AG04450 (cell line): ENCODE data around the gene PNP. TPM values are rescaled to one million over a fixed set of nuclear protein-coding genes. Genes with fewer than 3 reads are reported as not detected.
A peak's percentile ranks its signal among the peaks of the same experiment; 100 is the strongest.

Experiments used
- CTCF ChIA-PET: fragments of 300-600, 350-600 bp; formaldehyde crosslinking; extraction: SDS; loops from one replicate; lab custom pipeline; 2022; ENCODE audit warnings: antibody characterized with exemption, inconsistent platforms; lab: Charles Lee
- POLR2A ChIA-PET: fragments of 350-600 bp; formaldehyde crosslinking; extraction: SDS; loops from one replicate; lab custom pipeline; 2021; ENCODE audit warnings: antibody characterized with exemption, inconsistent platforms; lab: Yijun Ruan, JAX
- DNase-seq: peaks from one replicate; pipeline ENCODE4 v3.0.0-alpha.2; 2011; ENCODE audit warnings: low read depth, low spot score
- H3K27ac ChIP-seq: one replicate; pipeline ENCODE4 v1.5.1; 2012; ENCODE audit warnings: low read depth, low read length, control low read depth
- H3K27me3 ChIP-seq: one replicate; pipeline ENCODE4 v1.6.0; 2012; ENCODE audit warnings: low read length; ENCODE audit not compliant: control insufficient read depth, insufficient read depth
- H3K4me3 ChIP-seq: 2 replicates; pipeline ENCODE4 v1.5.1; 2011; ENCODE audit warnings: mild to moderate bottlenecking, low read depth, low read length, control low read depth
- H3K9me3 ChIP-seq: 2 replicates; pipeline ENCODE4 v1.5.1; 2012; ENCODE audit warnings: low read length; ENCODE audit not compliant: control insufficient read depth, insufficient read depth
- polyA minus RNA-seq: library from RNA; depleted of rRNA, polyadenylated mRNA; stranded (reverse); fragments of >200 nt; gene quantifications from 2 replicates; pipeline ENCODE4 v1.2.3, GENCODE V29; 2011; rRNA and poly(A)+ RNA removed
- polyA plus RNA-seq: library from polyadenylated mRNA; depleted of rRNA; stranded (reverse); fragments of >200 nt; gene quantifications from 2 replicates; pipeline ENCODE4 v1.2.3, GENCODE V29; 2011; rRNA removed
- TF ChIP-seq, protein P1 (sequence below): IDR thresholded peaks from 2 replicates; pipeline ENCODE4 v1.5.1; 2011; ENCODE audit warnings: low read depth, low read length, control low read depth, inconsistent platforms

Gene PNP
- polyA plus RNA-seq (23.1 and 25.3 TPM in 2 replicates), polyA minus RNA-seq (17.3 and 25.6 TPM in 2 replicates)

- Histone ChIP-seq H3K27me3 (no peaks in the 10 kb centered on the region), H3K4me3 (peak within 1 kb of the TSS; percentile 95), H3K9me3 (no peaks in the 10 kb centered on the region), H3K27ac (peak within 1 kb of the TSS; percentile 70)
- POLR2A ChIA-PET, result interaction anchor here (0.8 to 3.1 kb wide), 6 partner anchors 8 to 144 kb away, joined by 3 to 30 read pairs (median 4); partner anchors contain the start of genes APEX1, OSGEP, PIP4P1 and TEP1
- peak; percentile 65 for DNase-seq
- CTCF ChIA-PET, result interaction anchor here (0.9 to 1.6 kb wide), 4 partner anchors 8 to 221 kb away, joined by 3 to 5 read pairs (median 3); partner anchors contain the start of gene PIP4P1
- TF ChIP-seq, protein P1, sequence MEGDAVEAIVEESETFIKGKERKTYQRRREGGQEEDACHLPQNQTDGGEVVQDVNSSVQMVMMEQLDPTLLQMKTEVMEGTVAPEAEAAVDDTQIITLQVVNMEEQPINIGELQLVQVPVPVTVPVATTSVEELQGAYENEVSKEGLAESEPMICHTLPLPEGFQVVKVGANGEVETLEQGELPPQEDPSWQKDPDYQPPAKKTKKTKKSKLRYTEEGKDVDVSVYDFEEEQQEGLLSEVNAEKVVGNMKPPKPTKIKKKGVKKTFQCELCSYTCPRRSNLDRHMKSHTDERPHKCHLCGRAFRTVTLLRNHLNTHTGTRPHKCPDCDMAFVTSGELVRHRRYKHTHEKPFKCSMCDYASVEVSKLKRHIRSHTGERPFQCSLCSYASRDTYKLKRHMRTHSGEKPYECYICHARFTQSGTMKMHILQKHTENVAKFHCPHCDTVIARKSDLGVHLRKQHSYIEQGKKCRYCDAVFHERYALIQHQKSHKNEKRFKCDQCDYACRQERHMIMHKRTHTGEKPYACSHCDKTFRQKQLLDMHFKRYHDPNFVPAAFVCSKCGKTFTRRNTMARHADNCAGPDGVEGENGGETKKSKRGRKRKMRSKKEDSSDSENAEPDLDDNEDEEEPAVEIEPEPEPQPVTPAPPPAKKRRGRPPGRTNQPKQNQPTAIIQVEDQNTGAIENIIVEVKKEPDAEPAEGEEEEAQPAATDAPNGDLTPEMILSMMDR, result no peak
These were observed at the start of gene PNP for GRCh38 chr14:20469242-20469889. Gene PNP (plus strand): TSS chr14:20469406. CDS start chr14:20469525, 119 bp downstream.

DNA sequence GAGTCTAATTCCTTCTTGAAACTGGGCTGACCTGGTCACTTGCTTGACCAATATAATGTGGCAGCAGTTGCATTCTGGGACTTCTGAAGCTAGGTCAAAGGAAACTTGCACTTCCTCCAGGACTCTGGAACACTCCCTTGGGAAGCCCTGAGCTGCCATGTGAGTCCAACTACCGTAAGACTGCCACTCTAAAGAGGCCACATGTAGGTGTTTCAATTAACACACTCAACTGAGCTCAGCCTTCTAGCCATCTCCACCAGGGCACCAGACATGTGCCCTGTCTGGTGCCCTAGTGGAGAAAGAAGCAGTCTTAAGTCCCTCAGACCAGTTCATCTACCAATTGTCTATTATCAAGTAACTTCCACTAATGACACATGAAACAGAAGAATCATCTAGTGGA is 49.8 kb upstream of the PNP start:
- ChIA-PET POLR2A (no interaction called here), CTCF (no interaction called here)
- no peaks in the 10 kb centered on the region for H3K27me3 ChIP-seq
- DNase-seq, result no peak
- no peaks in the 10 kb centered on the region for H3K9me3 ChIP-seq
- H3K4me3 ChIP-seq, result no peak overlapping the region
- no peak overlapping the region for H3K27ac ChIP-seq
- TF ChIP-seq, protein P1, result no peak

- no peak for DNase-seq
- Histone ChIP-seq H3K27ac (no peak overlapping the region), H3K27me3 (no peaks in the 10 kb centered on the region), H3K4me3 (no peak overlapping the region), H3K9me3 (no peaks in the 10 kb centered on the region)
- CTCF ChIA-PET, result interaction anchor here (0.6 to 1.5 kb wide), 3 partner anchors 13 to 276 kb away, joined by 3 to 7 read pairs (median 5); no protein-coding TSS in a partner anchor
- TF ChIP-seq, protein P1, result no peak
- POLR2A ChIA-PET, result interaction anchor here (1.1 kb wide), 1 partner anchor 78 kb away, joined by 3 read pairs; the partner anchor contains the start of gene PARP2
These were observed 47.9 kb upstream of the PNP start for GRCh38 chr14:20421267-20421666.

DNA sequence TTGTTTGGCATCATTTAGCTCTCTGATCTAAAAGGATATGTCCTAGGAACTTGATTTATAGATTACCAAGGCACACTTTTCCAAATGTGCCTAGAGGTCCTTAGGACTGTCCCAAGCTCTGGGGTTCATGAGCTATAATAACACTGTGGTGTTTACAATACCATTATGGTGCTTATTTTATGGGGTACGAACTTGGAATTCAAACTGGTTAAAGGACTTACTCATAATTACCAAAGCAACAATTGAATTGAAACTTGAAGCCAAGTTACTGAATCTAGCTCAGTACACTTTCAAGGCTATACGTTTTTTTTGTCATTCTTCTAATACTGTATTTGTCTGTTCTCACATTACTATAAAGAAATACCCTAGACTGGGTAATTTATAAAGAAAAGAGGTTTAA is 46.3 kb upstream of the PNP start:
- no peak for DNase-seq
- TF ChIP-seq, protein P1, result no peak
- Histone ChIP-seq H3K9me3 (no peaks in the 10 kb centered on the region), H3K27me3 (no peaks in the 10 kb centered on the region), H3K27ac (no peak overlapping the region), H3K4me3 (no peak overlapping the region)
- POLR2A ChIA-PET, result interaction anchor here (1.0 kb wide), 1 partner anchor 32 kb away, joined by 3 read pairs; the partner anchor contains the start of genes APEX1 and OSGEP
- CTCF ChIA-PET, result no interaction called here

GRCh38 chr14:20424851-20425250 is 44.4 kb upstream of the PNP start:
- TF ChIP-seq, protein P1, result no peak
- ChIA-PET CTCF (interaction anchor here (3.9 kb wide), 1 partner anchor 10 kb away, joined by 45 read pairs; no protein-coding TSS in a partner anchor), POLR2A (no interaction called here)
- H3K4me3 ChIP-seq, result no peak overlapping the region
- H3K27ac ChIP-seq, result no peak overlapping the region
- H3K9me3 ChIP-seq, result no peaks in the 10 kb centered on the region; the same call in 1 of the 2 replicates
- DNase-seq, result no peak
- no peaks in the 10 kb centered on the region for H3K27me3 ChIP-seq
